Keratinocyte (primary cell): ENCODE data around the gene C13orf42.

Experiments
- EZH2 ChIP-seq: IDR thresholded peaks from one replicate; pipeline ENCODE4 v1.6.1; 2012; ENCODE audit warnings: inconsistent platforms, mild to moderate bottlenecking, low read length, moderate library complexity
- TF ChIP-seq, protein P1 (sequence below), 3 experiments: IDR thresholded peaks in 1 of 3; conservative IDR thresholded peaks in 1 of 3; optimal IDR thresholded peaks in 1 of 3; 2 replicates in 2 of 3; 3 replicates in 1 of 3; pipeline versions ENCODE3 to v1.5.1; 2011; ENCODE audit warnings: low read length in 3 of 3, mild to moderate bottlenecking in 3 of 3, moderate library complexity in 2 of 3, control low read depth in 1 of 3, inconsistent platforms in 1 of 3; ENCODE audit not compliant: insufficient read depth in 2 of 3; ENCODE audit errors: extremely low read depth in 1 of 3

DNA sequence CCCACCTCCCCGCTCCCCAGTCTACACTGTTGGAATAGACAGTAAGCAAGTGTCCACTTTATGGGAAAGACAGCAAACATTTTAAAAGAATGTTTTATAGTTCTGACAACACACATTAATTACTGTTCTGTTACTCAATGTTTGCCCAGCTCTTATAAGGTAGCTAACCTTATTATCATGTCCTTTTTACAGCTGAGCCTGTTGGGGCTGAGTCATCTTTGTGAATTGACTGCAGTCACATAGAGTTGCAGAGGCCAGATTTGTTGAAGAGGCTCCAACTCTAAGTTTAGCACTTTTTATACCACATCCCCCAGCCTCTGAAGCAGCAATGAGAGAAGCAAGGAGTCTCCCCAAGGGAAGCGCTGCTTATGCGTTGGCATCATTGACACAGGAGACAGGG is 76.2 kb downstream of the C13orf42 start:
- TF ChIP-seq, protein P1, sequence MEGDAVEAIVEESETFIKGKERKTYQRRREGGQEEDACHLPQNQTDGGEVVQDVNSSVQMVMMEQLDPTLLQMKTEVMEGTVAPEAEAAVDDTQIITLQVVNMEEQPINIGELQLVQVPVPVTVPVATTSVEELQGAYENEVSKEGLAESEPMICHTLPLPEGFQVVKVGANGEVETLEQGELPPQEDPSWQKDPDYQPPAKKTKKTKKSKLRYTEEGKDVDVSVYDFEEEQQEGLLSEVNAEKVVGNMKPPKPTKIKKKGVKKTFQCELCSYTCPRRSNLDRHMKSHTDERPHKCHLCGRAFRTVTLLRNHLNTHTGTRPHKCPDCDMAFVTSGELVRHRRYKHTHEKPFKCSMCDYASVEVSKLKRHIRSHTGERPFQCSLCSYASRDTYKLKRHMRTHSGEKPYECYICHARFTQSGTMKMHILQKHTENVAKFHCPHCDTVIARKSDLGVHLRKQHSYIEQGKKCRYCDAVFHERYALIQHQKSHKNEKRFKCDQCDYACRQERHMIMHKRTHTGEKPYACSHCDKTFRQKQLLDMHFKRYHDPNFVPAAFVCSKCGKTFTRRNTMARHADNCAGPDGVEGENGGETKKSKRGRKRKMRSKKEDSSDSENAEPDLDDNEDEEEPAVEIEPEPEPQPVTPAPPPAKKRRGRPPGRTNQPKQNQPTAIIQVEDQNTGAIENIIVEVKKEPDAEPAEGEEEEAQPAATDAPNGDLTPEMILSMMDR (optimal IDR thresholded peaks at IDR 0.05 in 1 of 3, IDR thresholded peaks at IDR 0.05 in 1 of 3, conservative IDR thresholded peaks at IDR 0.05 in 1 of 3; ENCODE audit: extremely low read depth in 1 of 3, insufficient read depth in 2 of 3, low read length in 3 of 3): no peak
- TF ChIP-seq EZH2: no peak
